ENCODE results near the gene STPG1. TPM values are rescaled to one million over a fixed set of nuclear protein-coding genes. Genes with fewer than 3 reads are reported as not detected.

The STPG1 gene
- total and polyA plus RNA-seq, 2 of the 13 experiments (the other 11 are each of a cell fraction or from before 2014, with no cell fraction given), result 3.4 to 4.3 TPM

DNA sequence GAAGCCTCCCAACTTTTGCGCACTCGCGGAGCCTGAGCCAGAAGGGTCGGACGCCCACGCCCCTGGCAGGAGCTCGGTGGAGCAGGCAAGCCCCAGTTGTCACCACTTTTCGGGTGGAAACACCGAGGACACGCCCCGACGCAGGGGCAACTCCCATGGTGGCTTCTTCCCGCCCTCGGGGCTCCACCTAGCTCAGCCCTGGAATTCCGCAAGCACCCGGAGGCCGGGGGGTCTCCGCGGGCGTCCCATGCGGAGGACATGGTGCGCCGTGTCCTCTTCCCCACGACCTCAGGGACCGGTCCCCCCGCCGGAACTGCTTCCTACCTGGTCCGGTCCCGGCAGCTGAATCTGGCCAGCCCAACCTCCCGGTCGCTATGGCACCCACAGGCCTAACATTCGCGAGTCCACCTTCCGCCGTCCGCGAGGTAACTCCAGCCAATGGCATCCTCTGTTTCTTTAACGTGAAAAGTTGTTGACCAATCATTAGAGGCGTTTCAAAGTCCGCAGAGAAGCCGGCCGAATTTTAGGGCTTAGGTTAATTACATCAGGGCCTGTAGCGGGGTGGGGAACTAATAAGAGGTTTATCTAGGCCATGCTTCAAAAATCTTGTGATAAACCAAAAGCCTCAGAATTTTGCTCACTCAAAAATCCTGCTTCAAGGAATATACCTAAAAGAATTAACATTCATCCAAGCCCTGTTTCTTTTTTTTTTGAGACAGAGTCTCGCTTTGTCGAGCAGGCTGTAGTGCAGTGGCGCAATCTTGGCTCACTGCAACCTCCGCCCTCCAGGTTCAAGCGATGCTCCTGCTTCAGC is at the start of gene STPG1 (continued):
- TF ChIP-seq ZNF878 (CRISPR knock-in tag; IDR thresholded peaks at IDR 0.05) (no peak), MXD4 (CRISPR knock-in tag; IDR thresholded peaks at IDR 0.05) (no peak), FOXP4 (CRISPR knock-in tag; IDR thresholded peaks at IDR 0.05) (peak; percentile 29; the same call in 1 of the 2 replicates), KMT2A (CRISPR knock-in tag; IDR thresholded peaks at IDR 0.05) (no peak), NFYC (CRISPR knock-in tag; IDR thresholded peaks at IDR 0.05) (peak; percentile 90), ZNF572 (CRISPR knock-in tag; IDR thresholded peaks at IDR 0.05) (no peak), STAG1 (CRISPR knock-in tag; IDR thresholded peaks at IDR 0.05) (no peak), SUZ12 (IDR thresholded peaks at IDR 0.05; ENCODE audit: low read depth, low read length) (no peak), YEATS2 (CRISPR knock-in tag; IDR thresholded peaks at IDR 0.05; ENCODE audit: borderline replicate concordance) (0 out of 2 replicates have a peak, but pooled peaks have one; percentile 15), NFE2L1 (CRISPR knock-in tag; IDR thresholded peaks at IDR 0.05; ENCODE audit: borderline replicate concordance) (no peak), ZNF574 (CRISPR knock-in tag; IDR thresholded peaks at IDR 0.05) (peak; percentile 71), ETV5 (CRISPR knock-in tag; IDR thresholded peaks at IDR 0.05; ENCODE audit: borderline replicate concordance) (peak; percentile 73), ARID3A (IDR thresholded peaks at IDR 0.05; ENCODE audit: low read depth, low read length) (no peak), ZXDC (CRISPR knock-in tag; IDR thresholded peaks at IDR 0.05) (0 out of 2 replicates have a peak, but pooled peaks have one; percentile 62)
- TF ChIP-seq, protein P1, sequence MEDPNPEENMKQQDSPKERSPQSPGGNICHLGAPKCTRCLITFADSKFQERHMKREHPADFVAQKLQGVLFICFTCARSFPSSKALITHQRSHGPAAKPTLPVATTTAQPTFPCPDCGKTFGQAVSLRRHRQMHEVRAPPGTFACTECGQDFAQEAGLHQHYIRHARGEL (CRISPR knock-in tag; IDR thresholded peaks at IDR 0.05), result no peak
- TF ChIP-seq, protein P2, sequence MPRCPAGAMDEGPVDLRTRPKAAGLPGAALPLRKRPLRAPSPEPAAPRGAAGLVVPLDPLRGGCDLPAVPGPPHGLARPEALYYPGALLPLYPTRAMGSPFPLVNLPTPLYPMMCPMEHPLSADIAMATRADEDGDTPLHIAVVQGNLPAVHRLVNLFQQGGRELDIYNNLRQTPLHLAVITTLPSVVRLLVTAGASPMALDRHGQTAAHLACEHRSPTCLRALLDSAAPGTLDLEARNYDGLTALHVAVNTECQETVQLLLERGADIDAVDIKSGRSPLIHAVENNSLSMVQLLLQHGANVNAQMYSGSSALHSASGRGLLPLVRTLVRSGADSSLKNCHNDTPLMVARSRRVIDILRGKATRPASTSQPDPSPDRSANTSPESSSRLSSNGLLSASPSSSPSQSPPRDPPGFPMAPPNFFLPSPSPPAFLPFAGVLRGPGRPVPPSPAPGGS (CRISPR knock-in tag; IDR thresholded peaks at IDR 0.05), result peak; percentile 50

Data from HepG2 (cell line).